ENCODE results near the gene TGIF2. TPM values are rescaled to one million over a fixed set of nuclear protein-coding genes. Genes with fewer than 3 reads are reported as not detected.
"Not testable (repeated sequence)": the region's sequence is repeated elsewhere in the genome, so short reads cannot be mapped to it uniquely, and the experiment has no call there.

Gene TGIF2
- total RNA-seq, 2 donors from 2014 or later = 33.4 to 39.0 TPM

- peak; percentile 81 for DNase-seq
- no peak overlapping the region for H3K27ac ChIP-seq (ENCODE audit: low read depth, low read length)
- Mint-ChIP-seq H3K36me3 (ENCODE audit: low read depth) (peaks cover 36% of the 10 kb centered on the region), H3K9me3 (no peaks in the 10 kb centered on the region), H3K27ac (peak overlapping the region; percentile 96), H3K27me3 (ENCODE audit: insufficient read depth) (no peaks in the 10 kb centered on the region), H3K4me3 (peak overlapping the region; percentile 99), H3K4me1 (peaks cover 24% of the 10 kb centered on the region)
- TF ChIP-seq, protein P1, sequence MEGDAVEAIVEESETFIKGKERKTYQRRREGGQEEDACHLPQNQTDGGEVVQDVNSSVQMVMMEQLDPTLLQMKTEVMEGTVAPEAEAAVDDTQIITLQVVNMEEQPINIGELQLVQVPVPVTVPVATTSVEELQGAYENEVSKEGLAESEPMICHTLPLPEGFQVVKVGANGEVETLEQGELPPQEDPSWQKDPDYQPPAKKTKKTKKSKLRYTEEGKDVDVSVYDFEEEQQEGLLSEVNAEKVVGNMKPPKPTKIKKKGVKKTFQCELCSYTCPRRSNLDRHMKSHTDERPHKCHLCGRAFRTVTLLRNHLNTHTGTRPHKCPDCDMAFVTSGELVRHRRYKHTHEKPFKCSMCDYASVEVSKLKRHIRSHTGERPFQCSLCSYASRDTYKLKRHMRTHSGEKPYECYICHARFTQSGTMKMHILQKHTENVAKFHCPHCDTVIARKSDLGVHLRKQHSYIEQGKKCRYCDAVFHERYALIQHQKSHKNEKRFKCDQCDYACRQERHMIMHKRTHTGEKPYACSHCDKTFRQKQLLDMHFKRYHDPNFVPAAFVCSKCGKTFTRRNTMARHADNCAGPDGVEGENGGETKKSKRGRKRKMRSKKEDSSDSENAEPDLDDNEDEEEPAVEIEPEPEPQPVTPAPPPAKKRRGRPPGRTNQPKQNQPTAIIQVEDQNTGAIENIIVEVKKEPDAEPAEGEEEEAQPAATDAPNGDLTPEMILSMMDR (conservative IDR thresholded peaks at IDR 0.05) = no peak
- no peaks in the 10 kb centered on the region for H3K27me3 ChIP-seq (ENCODE audit: control insufficient read depth, insufficient read depth, low read length, poor library complexity, severe bottlenecking)
- H3K9me3 ChIP-seq (ENCODE audit: control insufficient read depth, low read length) = no peaks in the 10 kb centered on the region
- H3K9ac ChIP-seq (ENCODE audit: extremely low read depth, low read length, poor library complexity, severe bottlenecking) = peak overlapping the region; percentile 83
- peaks cover 39% of the 10 kb centered on the region for H3K36me3 ChIP-seq (ENCODE audit: control insufficient read depth, insufficient read depth, low read length)
- no peaks in the 10 kb centered on the region for H3K4me1 ChIP-seq (ENCODE audit: control insufficient read depth, insufficient read depth, low read length)
- WGBS, 2 experiments (ENCODE audit: insufficient coverage in 1 of 2, insufficient read length in 1 of 2) = 2 to 5% methylated on average over 19 to 30 of the region's 31 CpGs
- peak overlapping the region; percentile 95 for H3K4me3 ChIP-seq (ENCODE audit: low read length)
Observed at GRCh38 chr20:36606158-36607066, 33.0 kb downstream of the TGIF2 start.

GRCh38 chr20:36607586-36608387 lies 34.4 kb downstream of the TGIF2 start:
- Mint-ChIP-seq H3K4me1 (peaks cover 17% of the 10 kb centered on the region), H3K27ac (peak overlapping the region; percentile 80), H3K36me3 (ENCODE audit: low read depth) (peaks cover 48% of the 10 kb centered on the region), H3K4me3 (peak overlapping the region; percentile 99), H3K9me3 (no peaks in the 10 kb centered on the region), H3K27me3 (ENCODE audit: insufficient read depth) (no peaks in the 10 kb centered on the region)
- DNase-seq = no peak
- WGBS, 2 experiments (ENCODE audit: insufficient coverage in 1 of 2, insufficient read length in 1 of 2) = 91 to 95% methylated on average over 7 of the region's 7 CpGs
- TF ChIP-seq, protein P1 (conservative IDR thresholded peaks at IDR 0.05) = no peak
- Histone ChIP-seq H3K27me3 (ENCODE audit: control insufficient read depth, insufficient read depth, low read length, poor library complexity, severe bottlenecking) (no peaks in the 10 kb centered on the region), H3K36me3 (ENCODE audit: control insufficient read depth, insufficient read depth, low read length) (peaks cover 53% of the 10 kb centered on the region), H3K4me1 (ENCODE audit: control insufficient read depth, insufficient read depth, low read length) (no peaks in the 10 kb centered on the region), H3K9ac (ENCODE audit: extremely low read depth, low read length, poor library complexity, severe bottlenecking) (no peak overlapping the region), H3K27ac (ENCODE audit: low read depth, low read length) (no peak overlapping the region), H3K4me3 (ENCODE audit: low read length) (peak overlapping the region; percentile 95), H3K9me3 (ENCODE audit: control insufficient read depth, low read length) (no peaks in the 10 kb centered on the region)

DNA sequence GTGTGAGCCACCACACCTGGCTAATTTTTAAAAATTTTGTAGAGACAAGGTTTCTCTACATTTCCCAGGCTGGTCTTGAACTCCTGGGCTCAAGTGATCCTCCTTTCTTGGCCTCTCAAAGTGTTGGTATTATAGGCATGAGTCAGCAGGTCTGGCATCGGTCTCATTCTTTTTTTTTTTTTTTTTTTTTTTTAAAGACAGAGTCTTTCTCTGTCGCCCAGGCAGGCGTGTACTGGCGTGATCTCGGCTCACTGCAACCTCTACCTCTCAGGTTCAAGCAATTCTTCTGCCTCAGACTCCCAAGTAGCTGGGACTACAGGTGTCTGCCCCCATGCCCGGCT lies 35.0 kb downstream of the TGIF2 start:
- H3K27me3 ChIP-seq (ENCODE audit: control insufficient read depth, insufficient read depth, low read length, poor library complexity, severe bottlenecking); H3K4me3 Mint-ChIP-seq; H3K9ac ChIP-seq (ENCODE audit: extremely low read depth, low read length, poor library complexity, severe bottlenecking); H3K27ac ChIP-seq (ENCODE audit: low read depth, low read length); H3K9me3 ChIP-seq (ENCODE audit: control insufficient read depth, low read length); H3K4me3 ChIP-seq (ENCODE audit: low read length); H3K9me3 Mint-ChIP-seq; DNase-seq; H3K27ac Mint-ChIP-seq; H3K4me1 ChIP-seq (ENCODE audit: control insufficient read depth, insufficient read depth, low read length); H3K27me3 Mint-ChIP-seq (ENCODE audit: insufficient read depth): not testable (repeated sequence)
- H3K36me3 Mint-ChIP-seq (ENCODE audit: low read depth) = peaks cover 54% of the 10 kb centered on the region
- peaks cover 17% of the 10 kb centered on the region for H3K4me1 Mint-ChIP-seq
- peaks cover 59% of the 10 kb centered on the region for H3K36me3 ChIP-seq (ENCODE audit: control insufficient read depth, insufficient read depth, low read length)
- WGBS, 2 experiments (ENCODE audit: insufficient coverage in 1 of 2, insufficient read length in 1 of 2) = 90 to 92% methylated on average over 6 of the region's 6 CpGs

All from endodermal cell (in vitro differentiated cells).